HL-60 (cell line): ENCODE results near the gene TMEM72.

ENCODE experiments used
- CTCF ChIP-seq: IDR thresholded peaks from one replicate; pipeline ENCODE4 v1.5.1; 2011; ENCODE audit warnings: low read length, control low read depth, inconsistent platforms; ENCODE audit not compliant: insufficient read depth
- GABPA ChIP-seq: IDR thresholded peaks from 2 replicates; pipeline ENCODE4 v1.6.1; 2012; ENCODE audit warnings: low read depth
- POLR2AphosphoS5 ChIP-seq: IDR thresholded peaks from 2 replicates; pipeline ENCODE4 v1.6.1; 2012; ENCODE audit warnings: low read depth
- REST ChIP-seq: IDR thresholded peaks from 2 replicates; pipeline ENCODE4 v1.6.1; 2012; ENCODE audit warnings: low read depth; ENCODE audit not compliant: insufficient replicate concordance
- SPI1 ChIP-seq: IDR thresholded peaks from 2 replicates; pipeline ENCODE4 v1.6.1; 2012; ENCODE audit warnings: low read depth, mild to moderate bottlenecking, borderline replicate concordance

GRCh38 chr10:44881649-44882048 lies 29.5 kb upstream of the TMEM72 start:
- TF ChIP-seq CTCF = no peak
- TF ChIP-seq REST = no peak
- TF ChIP-seq POLR2AphosphoS5 = no peak
- no peak for TF ChIP-seq GABPA
- peak; percentile 45; the same call in 1 of the 2 replicates for TF ChIP-seq SPI1
